K562 (cell line): Measurements from ENCODE around the gene VPS33A. TPM values are rescaled to one million over a fixed set of nuclear protein-coding genes. Genes with fewer than 3 reads are reported as not detected.
A peak's percentile ranks its signal among the peaks of the same experiment; 100 is the strongest.

ENCODE experiments used
- ATAC-seq: fragments of 200-7000 bp; cut with Tn5 transposase; 3 replicates; pipeline ENCODE4 v1.9.1; 2020; ENCODE audit warnings: moderate library complexity
- BruUV-seq: library from RNA; stranded (reverse); fragments of 400-500 nt; replicated peaks from 2 replicates; lab custom pipeline; 2021; lab: Mats Ljungman, UMichigan
- CTCF ChIA-PET: fragments of 300-600 bp; formaldehyde crosslinking; extraction: SDS; loops from one replicate; lab custom pipeline; 2021; ENCODE audit warnings: low intra/inter-chr PET ratio; lab: Yijun Ruan, JAX
- POLR2A ChIA-PET: fragments of 300-600, 350-650 bp; sonication (Branson Sonifier 250); formaldehyde crosslinking; extraction: SDS; loops from one replicate; lab custom pipeline; 2021; ENCODE audit warnings: antibody characterized with exemption, inconsistent platforms; lab: Yijun Ruan, JAX
- DNase-seq, 4 experiments: peaks; one replicate each; pipeline versions ENCODE4 v3.0.0 to v3.0.0-alpha.2; 2011 to 2018; ENCODE audit warnings: low spot score in 3 of 4, mixed read lengths in 3 of 4; ENCODE audit errors: extremely low read depth in 1 of 4
- FAIRE-seq: peaks from 2 replicates; lab custom pipeline; 2011; peaks lifted over from hg19 to GRCh38; lab: Jason Lieb, UNC
- H2AFZ ChIP-seq: 2 replicates; pipeline ENCODE4 v1.6.0; 2011; ENCODE audit warnings: low read depth, low read length, control low read depth, inconsistent platforms
- H3K27ac ChIP-seq: fragments of 200-600 bp; 3 replicates; pipeline ENCODE4 v1.8.0; 2011; ENCODE audit warnings: low read depth, mild to moderate bottlenecking, control low read depth, inconsistent platforms, low read length, moderate library complexity, mixed read lengths; ENCODE audit errors: extremely low read depth
- H3K27me3 ChIP-seq, 2 experiments: fragments of 300-600 bp in 1 of 2; 2 replicates in 1 of 2; 3 replicates in 1 of 2; pipeline versions ENCODE4 v1.6.0 to v1.8.0; 2011; ENCODE audit warnings: inconsistent platforms in 2 of 2, low read length in 2 of 2, mild to moderate bottlenecking in 1 of 2, mixed read lengths in 1 of 2, moderate library complexity in 1 of 2; ENCODE audit not compliant: control insufficient read depth in 2 of 2, insufficient read depth in 2 of 2
- H3K36me3 ChIP-seq: fragments of 300-600 bp; 3 replicates; pipeline ENCODE4 v1.8.0; 2011; ENCODE audit warnings: mild to moderate bottlenecking, low read length, inconsistent platforms; ENCODE audit not compliant: control insufficient read depth, insufficient read depth
- H3K4me1 ChIP-seq, 2 experiments: fragments of 200-600 bp in 1 of 2; replicated peaks in 1 of 2; 2 replicates in 1 of 2; 3 replicates in 1 of 2; pipeline versions ENCODE4 v1.5.1 to v1.8.0; 2011; ENCODE audit warnings: inconsistent platforms in 2 of 2, low read length in 2 of 2, mild to moderate bottlenecking in 1 of 2, mixed read lengths in 1 of 2, moderate library complexity in 1 of 2; ENCODE audit not compliant: control insufficient read depth in 2 of 2, insufficient read depth in 2 of 2
- H3K4me2 ChIP-seq: 2 replicates; pipeline ENCODE4 v1.6.1; 2011; ENCODE audit warnings: low read length, control low read depth, inconsistent platforms, mixed read lengths; ENCODE audit not compliant: insufficient read depth
- H3K4me3 ChIP-seq: fragments of 200-600 bp; sonication (generic), shearing (Covaris generic); 2 replicates; pipeline ENCODE4 v1.5.1; 2016; ENCODE audit warnings: control low read depth, inconsistent platforms
- H3K79me2 ChIP-seq: fragments of 200-600 bp; 3 replicates; pipeline ENCODE4 v1.8.0; 2011; ENCODE audit warnings: low read length, inconsistent platforms; ENCODE audit not compliant: control insufficient read depth, insufficient read depth
- H3K9ac ChIP-seq, 2 experiments: 2 replicates each; pipeline versions ENCODE4 v1.6.0 to v1.6.1; 2011; ENCODE audit warnings: low read depth in 2 of 2, low read length in 2 of 2, control low read depth in 1 of 2, inconsistent platforms in 1 of 2, mild to moderate bottlenecking in 1 of 2, mixed read lengths in 1 of 2; ENCODE audit not compliant: insufficient read depth in 1 of 2
- H3K9me1 ChIP-seq: one replicate; pipeline ENCODE4 v1.6.0; 2011; ENCODE audit warnings: inconsistent platforms, mild to moderate bottlenecking, low read length, moderate library complexity; ENCODE audit not compliant: control insufficient read depth, insufficient read depth
- H3K9me3 ChIP-seq: replicated peaks from 2 replicates; pipeline ENCODE4 v1.5.1; 2011; ENCODE audit warnings: low read depth, low read length, inconsistent platforms; ENCODE audit not compliant: control insufficient read depth, insufficient read depth
- H4K20me1 ChIP-seq: replicated peaks from 2 replicates; pipeline ENCODE4 v1.6.1; 2011; ENCODE audit warnings: low read length, inconsistent platforms, mixed read lengths; ENCODE audit not compliant: control insufficient read depth, insufficient read depth
- JUND ChIP-seq, 2 experiments: IDR thresholded peaks; 2 replicates in 1 of 2; 3 replicates in 1 of 2; pipeline ENCODE4 v1.6.1; 2011; ENCODE audit warnings: borderline replicate concordance in 2 of 2, low read depth in 2 of 2, low read length in 2 of 2, improper control_type of control experiment in 1 of 2, missing biosample characterization in 1 of 2, missing genetic modification characterization in 1 of 2, missing genetic modification reagents in 1 of 2
- NFATC3 ChIP-seq: fragments of 450-650 bp; IDR thresholded peaks from 2 replicates; pipeline ENCODE4 v1.6.1; 2017; ENCODE audit warnings: mild to moderate bottlenecking
- SAFB ChIP-seq: fragments of 200-400 bp; formaldehyde crosslinking; IDR thresholded peaks from 2 replicates; pipeline ENCODE4 v1.6.1; 2017; ENCODE audit warnings: low read depth, low read length, borderline replicate concordance
- ZBTB49 ChIP-seq: sonication (generic); formaldehyde crosslinking; IDR thresholded peaks from 2 replicates; pipeline ENCODE4 v1.8.0; 2022; ENCODE audit warnings: missing genetic modification reagents, mild to moderate bottlenecking, borderline replicate concordance
- ZNF143 ChIP-seq: sonication (generic); formaldehyde crosslinking; IDR thresholded peaks from 2 replicates; pipeline ENCODE4 v1.9.0; 2022; ENCODE audit warnings: mild to moderate bottlenecking, missing genetic modification reagents
- ZNF347 ChIP-seq: fragments of 450-650 bp; formaldehyde crosslinking; IDR thresholded peaks from 2 replicates; pipeline ENCODE4 v1.4.0; 2020; ENCODE audit warnings: low read depth, mild to moderate bottlenecking, moderate library complexity
- ZNF76 ChIP-seq: fragments of 250-450 bp; sonication (Bioruptor Pico); IDR thresholded peaks from 2 replicates; pipeline ENCODE4 v1.4.0; 2020; ENCODE audit warnings: mild to moderate bottlenecking, moderate library complexity, borderline replicate concordance
- WGBS: fragments of 100-300 bp; shearing (Covaris generic); methylation state at CpG from one replicate; pipeline ENCODE4 v1.1.6; 2016; ENCODE audit warnings: low coverage, mixed read lengths; ENCODE audit not compliant: insufficient coverage; ENCODE audit errors: missing lambda C conversion rate; 5-methylcytosine and 5-hydroxymethylcytosine counted together
- in situ Hi-C: fragments of 300-500 bp; cut with MboI; formaldehyde crosslinking; loops from 4 replicates; pipeline ENCODE4 v1.15.0; 2018; ENCODE audit warnings: inconsistent platforms, mixed read lengths
- intact Hi-C: fragments of 100-400 bp; cut with micrococcal nuclease; formaldehyde crosslinking; loops from 2 replicates; pipeline ENCODE4 v1.14.2; 2022
- polyA plus RNA-seq, 8 experiments: library from polyadenylated mRNA; depleted of rRNA in 4 of 8; stranded (reverse) in 5 of 8; unstranded in 3 of 8; fragments of >200 nt; fragmentation: Nextera tagmentation in 2 of 8; fragmentation: Illumina TruSeq in 1 of 8; extraction: Ambion mirVana in 2 of 8; extraction: Trizol in 1 of 8; gene quantifications; 2 replicates each; pipeline versions ENCODE4 v1.2.1 to v1.2.3, GENCODE V29; 2011 to 2014; ENCODE audit warnings: inconsistent platforms in 1 of 8, missing spikeins in 1 of 8
- total RNA-seq, 7 experiments: library from RNA; depleted of rRNA in 6 of 7; stranded (reverse); fragments of >200 nt in 6 of 7; fragmentation: Illumina TruSeq in 2 of 7; extraction: Trizol in 2 of 7; gene quantifications; 2 replicates each; pipeline versions ENCODE4 v1.2.1 to v1.2.3, GENCODE V29; 2011 to 2021; ENCODE audit warnings: low replicate concordance in 1 of 7
- TF ChIP-seq, protein P1 (sequence below): sonication (generic); formaldehyde crosslinking; IDR thresholded peaks from 2 replicates; pipeline ENCODE4 v1.8.1; 2022; ENCODE audit warnings: missing genetic modification reagents

The VPS33A gene
- total and polyA plus RNA-seq, 9 of the 15 experiments (the other 6 are each of a cell fraction or from before 2014, with no cell fraction given): 10.6 to 34.3 (median 25.3) TPM

DNA sequence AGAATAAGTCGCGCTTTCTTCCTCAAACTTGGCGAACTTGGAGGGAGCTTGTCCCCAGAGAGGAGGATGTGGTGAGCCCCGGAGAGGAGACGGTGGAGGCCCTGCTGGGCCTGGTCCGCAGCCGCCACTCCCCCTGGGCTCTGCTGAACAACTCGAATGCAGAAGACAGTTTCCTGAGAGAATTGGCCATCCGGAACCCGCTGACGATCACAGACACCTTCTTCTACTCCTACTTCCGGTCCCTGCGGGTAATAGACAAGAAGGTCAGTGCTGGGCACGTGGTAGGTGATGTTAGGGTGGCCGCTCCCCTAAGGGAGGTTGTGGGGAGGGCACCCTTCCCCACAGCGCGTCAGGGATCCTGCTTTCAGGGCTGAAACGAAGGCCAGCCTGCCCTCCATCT, 81.8 kb downstream of the VPS33A start:
- peak overlapping the region; percentile 67 for H2AFZ ChIP-seq
- no peak for ATAC-seq
- TF ChIP-seq SAFB: no peak
- no peak for TF ChIP-seq NFATC3
- TF ChIP-seq, all 486 proteins: peak for 0
- intact Hi-C loops (no loop called here), in situ Hi-C loops (no loop called here)
- no TSS peak for BruUV-seq
- H3K4me1 ChIP-seq: peaks cover 0 to 4% of the 10 kb centered on the region in 2 experiments; a peak in 2 of 5 replicates
- ChIA-PET CTCF (no interaction called here), POLR2A (interaction anchor here (0.6 to 1.3 kb wide), 2 partner anchors 87 to 258 kb away, joined by 3 read pairs; no protein-coding TSS in a partner anchor)
- no peak overlapping the region for H3K4me2 ChIP-seq
- H3K9ac ChIP-seq: no peak overlapping the region
- 44% methylated on average over 18 of the region's 18 CpGs for WGBS
- no peaks in the 10 kb centered on the region for H3K9me1 ChIP-seq
- no peak for DNase-seq
- H3K9me3 ChIP-seq: no peaks in the 10 kb centered on the region
- H3K79me2 ChIP-seq: no peaks in the 10 kb centered on the region
- H3K4me3 ChIP-seq: no peak overlapping the region
- H4K20me1 ChIP-seq: no peaks in the 10 kb centered on the region
- no peak overlapping the region for H3K27ac ChIP-seq
- no peaks in the 10 kb centered on the region for H3K36me3 ChIP-seq
- no peaks in the 10 kb centered on the region for H3K27me3 ChIP-seq
- no peak for FAIRE-seq

GRCh38 chr12:122183588-122183940, 82.7 kb downstream of the VPS33A start:
- H3K27ac ChIP-seq: no peak overlapping the region
- in situ Hi-C loops (no loop called here), intact Hi-C loops (no loop called here)
- H3K36me3 ChIP-seq: no peaks in the 10 kb centered on the region
- BruUV-seq: no TSS peak
- TF ChIP-seq ZBTB49: no peak
- no peak for TF ChIP-seq JUND (IDR thresholded peaks at IDR 0.05; ENCODE audit: borderline replicate concordance, low read depth, low read length)
- TF ChIP-seq JUND (tag; IDR thresholded peaks at IDR 0.05; ENCODE audit: borderline replicate concordance, low read depth, low read length): no peak
- TF ChIP-seq, protein P1, sequence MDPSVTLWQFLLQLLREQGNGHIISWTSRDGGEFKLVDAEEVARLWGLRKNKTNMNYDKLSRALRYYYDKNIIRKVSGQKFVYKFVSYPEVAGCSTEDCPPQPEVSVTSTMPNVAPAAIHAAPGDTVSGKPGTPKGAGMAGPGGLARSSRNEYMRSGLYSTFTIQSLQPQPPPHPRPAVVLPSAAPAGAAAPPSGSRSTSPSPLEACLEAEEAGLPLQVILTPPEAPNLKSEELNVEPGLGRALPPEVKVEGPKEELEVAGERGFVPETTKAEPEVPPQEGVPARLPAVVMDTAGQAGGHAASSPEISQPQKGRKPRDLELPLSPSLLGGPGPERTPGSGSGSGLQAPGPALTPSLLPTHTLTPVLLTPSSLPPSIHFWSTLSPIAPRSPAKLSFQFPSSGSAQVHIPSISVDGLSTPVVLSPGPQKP (CRISPR knock-in tag): no peak
- TF ChIP-seq ZNF76 (CRISPR knock-in tag): no peak
- no peak for TF ChIP-seq ZNF347
- no peak for TF ChIP-seq ZNF143 (CRISPR knock-in tag)
- no peak; the same call in 2 of the 3 replicates for ATAC-seq
- no peaks in the 10 kb centered on the region for H3K27me3 ChIP-seq
- H3K4me3 ChIP-seq: no peak overlapping the region
- H3K4me2 ChIP-seq: no peak overlapping the region
- ChIA-PET CTCF (no interaction called here), POLR2A (interaction anchor here (0.5 to 1.3 kb wide), 3 partner anchors 86 to 158 kb away, joined by 3 read pairs; no protein-coding TSS in a partner anchor)
- FAIRE-seq: no peak
- WGBS: 54% methylated on average over 10 of the region's 10 CpGs
- no peak overlapping the region for H3K9ac ChIP-seq
- no peak for DNase-seq
- peaks cover 0 to 3% of the 10 kb centered on the region in 2 experiments; a peak in 1 of 5 replicates for H3K4me1 ChIP-seq
- H3K79me2 ChIP-seq: no peaks in the 10 kb centered on the region
- H4K20me1 ChIP-seq: no peaks in the 10 kb centered on the region
- no peak overlapping the region for H2AFZ ChIP-seq
- no peaks in the 10 kb centered on the region for H3K9me1 ChIP-seq
- no peaks in the 10 kb centered on the region for H3K9me3 ChIP-seq
